Measurements from ENCODE around the gene PRCC.
A peak's percentile ranks its signal among the peaks of the same experiment; 100 is the strongest.
"Not testable (repeated sequence)": the region's sequence is repeated elsewhere in the genome, so short reads cannot be mapped to it uniquely, and the experiment has no call there.

PRCC gene

DNA sequence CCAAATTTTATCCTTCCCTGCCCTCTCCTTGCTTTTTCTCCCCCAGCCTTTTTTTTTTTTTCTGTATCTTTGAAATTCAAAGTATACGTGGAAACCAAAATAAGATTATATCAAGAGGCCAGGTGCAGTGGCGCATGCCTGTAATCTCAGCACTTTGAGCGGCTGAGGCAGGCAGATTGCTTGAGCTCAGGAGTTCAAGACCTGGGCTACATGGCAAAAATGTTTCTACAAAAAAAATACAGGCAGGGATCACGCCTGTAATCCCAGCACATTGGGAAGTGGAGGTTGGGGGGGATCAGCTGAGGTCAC is 6.6 kb upstream of the PRCC start:
- DNase-seq (ENCODE audit: low read depth, low spot score), result no peak

DNA sequence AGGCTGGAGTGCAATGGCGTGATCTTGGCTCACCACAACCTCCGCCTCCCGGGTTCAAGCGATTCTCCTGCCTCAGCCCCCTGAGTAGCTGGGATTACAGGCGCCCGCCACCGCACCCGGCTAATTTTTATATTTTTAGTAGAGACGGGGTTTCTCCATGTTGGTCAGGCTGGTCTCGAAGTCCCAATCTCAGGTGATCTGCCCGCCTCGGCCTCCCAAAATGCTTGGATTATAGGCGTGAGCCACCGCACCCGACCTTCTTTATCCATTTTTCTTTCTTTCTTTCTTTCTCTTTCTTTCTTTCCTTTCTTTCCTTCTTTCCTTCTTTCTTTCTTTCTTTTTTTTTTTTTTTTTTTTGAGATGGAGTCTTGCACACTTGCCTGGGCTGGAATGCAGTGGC is 2.2 kb upstream of the PRCC start:
- not testable (repeated sequence) for DNase-seq (ENCODE audit: low read depth, low spot score)

DNA sequence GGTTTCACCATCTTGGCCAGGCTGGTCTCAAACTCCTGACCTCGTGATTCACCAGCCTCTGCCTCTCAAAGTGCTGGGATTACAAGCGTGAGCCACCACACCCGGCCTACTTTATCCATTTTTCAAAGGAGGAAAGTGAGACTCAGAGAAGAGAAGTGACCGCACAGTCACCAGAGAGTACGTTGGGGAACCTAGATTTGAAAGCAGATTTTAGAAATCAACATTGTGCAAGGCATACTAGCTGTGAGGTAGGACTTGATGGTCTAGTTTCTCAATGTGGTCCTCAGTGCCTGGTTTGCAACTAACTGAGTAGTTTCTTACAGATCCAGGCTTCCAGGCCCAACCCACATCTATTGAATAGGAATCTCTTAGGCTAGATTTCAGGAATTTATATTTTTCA is 1.7 kb upstream of the PRCC start:
- DNase-seq (ENCODE audit: low read depth, low spot score), result no peak

DNA sequence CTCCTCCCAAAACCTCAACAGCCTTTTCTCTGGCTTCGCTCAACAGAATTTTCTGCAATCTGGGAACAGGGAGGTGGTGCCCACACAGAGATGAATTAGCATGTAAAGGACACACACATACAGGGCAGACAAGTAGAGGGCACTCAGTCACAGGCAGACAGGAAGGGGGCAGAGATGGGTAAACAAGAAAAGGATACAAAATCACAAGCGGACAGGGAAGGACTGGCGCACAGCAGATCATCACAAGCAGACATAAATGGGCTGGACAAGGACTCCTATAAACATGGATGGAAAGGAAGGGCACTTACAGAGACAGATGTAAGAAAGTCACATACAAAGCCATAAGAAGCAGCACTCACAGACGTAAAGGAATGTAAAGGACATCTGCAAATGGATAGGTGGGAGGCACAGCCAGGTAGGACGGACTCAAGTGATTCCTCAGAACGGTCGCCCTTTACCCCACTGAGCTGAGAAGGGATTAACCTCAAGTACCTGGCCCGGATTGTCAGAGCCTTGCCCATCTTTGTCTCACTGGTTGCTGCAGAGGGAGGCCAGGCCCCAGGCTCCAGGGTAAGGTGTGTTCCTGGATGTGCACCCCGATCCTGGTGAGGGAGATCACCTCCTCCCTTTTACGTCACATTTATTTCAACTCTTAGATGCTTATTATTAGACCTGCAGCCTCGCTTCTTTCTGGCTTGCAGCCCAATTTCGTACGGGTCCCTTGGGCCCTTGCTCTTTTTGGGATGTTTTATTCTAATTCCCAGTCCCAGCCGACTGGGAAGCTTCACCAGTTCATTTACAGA is 836 bp upstream of the PRCC start:
- no peak for DNase-seq (ENCODE audit: low read depth, low spot score)

DNA sequence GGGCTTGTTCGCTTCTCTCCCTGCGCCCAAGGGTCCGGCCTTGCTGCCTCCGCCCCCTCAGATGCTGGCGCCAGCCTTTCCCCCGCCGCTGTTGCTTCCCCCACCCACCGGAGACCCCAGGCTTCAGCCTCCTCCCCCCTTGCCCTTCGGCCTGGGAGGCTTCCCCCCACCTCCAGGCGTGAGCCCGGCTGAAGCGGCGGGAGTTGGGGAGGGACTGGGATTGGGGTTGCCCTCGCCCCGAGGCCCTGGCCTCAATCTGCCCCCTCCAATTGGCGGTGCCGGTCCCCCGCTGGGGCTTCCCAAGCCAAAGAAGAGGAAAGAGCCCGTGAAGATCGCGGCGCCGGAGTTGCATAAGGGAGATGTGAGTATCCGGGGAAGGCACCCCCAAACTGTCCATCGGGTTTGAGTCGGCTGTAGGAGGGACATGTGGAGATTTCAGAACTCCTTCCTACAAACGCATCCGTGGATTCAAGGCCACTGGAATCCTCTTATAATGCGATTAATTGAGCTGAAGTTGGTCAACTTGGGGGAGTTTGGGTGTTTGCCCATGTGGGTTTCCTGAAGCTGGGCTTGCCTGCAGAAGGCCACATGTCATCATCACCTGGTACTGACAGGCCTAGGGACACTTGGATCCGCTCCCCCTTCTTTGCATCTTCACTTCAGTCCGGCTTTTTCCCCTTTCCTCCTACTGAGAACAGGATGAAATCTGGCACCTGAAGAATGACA is 707 bp downstream of the PRCC start:
- peak; percentile 12 for DNase-seq (ENCODE audit: low read depth, low spot score)

DNA sequence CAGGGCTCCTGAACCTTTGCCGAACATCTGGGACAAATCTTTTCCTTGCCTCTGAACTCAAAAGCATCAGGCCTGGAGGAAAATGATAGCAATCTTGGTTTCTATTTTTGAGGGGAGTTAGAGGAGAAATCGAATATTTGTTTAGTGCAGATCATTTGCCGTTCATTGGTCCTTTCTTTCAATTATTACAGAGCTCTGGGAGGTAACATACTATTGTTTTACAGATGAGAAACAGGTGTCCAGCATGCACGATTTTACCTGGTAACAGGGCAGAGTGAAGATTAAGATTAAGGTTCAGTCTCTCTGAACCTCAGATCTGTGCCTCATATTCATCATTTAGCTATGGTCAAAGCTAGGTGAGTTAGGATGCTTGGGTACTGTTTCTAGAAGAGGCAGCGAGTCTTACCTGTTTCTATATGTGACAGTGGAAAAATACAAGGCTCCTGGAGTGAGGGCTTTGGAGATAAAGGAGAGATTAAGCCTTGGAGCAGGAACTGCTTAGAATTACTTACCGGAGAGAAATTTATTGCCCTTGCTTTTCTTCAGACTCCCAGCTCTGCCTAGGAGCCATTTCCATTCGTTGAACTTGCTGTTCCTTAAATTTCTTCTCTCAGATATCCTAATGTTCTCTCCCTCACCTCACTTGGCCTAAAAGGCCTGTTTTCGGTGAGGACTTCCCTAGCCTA is 1.4 kb downstream of the PRCC start:
- no peak for DNase-seq (ENCODE audit: low read depth, low spot score)

DNA sequence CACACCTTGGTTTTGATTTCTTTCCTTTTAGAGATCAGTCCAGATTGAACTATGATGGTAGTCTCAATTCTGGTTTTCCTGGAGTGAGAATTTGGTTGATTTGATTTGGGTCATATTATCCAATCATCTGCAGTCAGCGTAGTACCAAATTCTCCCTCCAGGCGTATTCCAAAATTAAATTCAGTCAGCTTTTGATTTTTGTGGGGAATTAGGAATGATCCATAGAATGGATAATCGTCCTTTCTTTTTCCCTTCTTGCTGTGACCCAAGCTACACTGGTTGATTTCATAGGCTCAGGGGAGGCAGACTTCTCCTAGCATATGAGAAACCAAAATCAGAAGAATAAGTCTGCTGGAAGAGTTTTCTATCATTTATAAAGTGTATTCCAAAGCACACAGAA is 4.9 kb downstream of the PRCC start:
- no peak for DNase-seq (ENCODE audit: low read depth, low spot score)

DNA sequence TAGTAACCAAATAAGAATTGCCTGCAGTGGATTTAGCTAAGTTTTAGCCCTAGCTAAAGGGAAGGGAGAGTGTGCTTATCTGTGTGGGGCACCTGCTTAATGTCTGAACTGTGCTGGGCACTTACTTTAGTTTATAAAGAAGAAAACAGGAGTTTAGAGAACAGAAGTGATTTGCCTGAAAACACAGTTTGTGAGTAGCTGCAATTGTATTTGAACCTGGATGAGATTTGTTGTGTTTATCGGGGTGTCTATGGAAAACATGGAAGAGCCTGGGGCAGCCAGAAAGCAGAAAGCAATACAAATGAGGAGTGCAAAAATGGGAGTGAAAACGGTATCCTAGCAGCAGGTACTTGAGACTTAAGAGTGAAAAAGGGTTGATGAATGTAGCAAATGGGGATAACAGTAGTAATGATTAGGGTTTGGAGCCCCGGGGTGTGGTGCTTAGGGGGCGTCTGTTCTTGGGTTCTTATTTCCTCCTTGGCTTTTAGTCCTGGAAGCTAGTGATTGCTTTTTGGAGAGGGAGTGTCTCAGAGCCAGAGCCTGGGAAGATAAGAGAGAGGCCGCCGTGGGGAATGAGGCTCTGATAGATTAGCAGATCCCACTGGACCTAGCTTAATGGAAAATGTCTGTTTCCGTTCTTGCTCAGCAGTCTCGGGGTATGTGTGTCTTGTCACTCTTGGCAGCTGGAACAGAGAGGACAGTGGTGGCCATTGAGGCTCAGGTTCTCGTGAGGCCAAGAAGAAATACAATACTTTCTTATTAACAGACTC is 5.6 kb downstream of the PRCC start:
- no peak for DNase-seq (ENCODE audit: low read depth, low spot score)

DNA sequence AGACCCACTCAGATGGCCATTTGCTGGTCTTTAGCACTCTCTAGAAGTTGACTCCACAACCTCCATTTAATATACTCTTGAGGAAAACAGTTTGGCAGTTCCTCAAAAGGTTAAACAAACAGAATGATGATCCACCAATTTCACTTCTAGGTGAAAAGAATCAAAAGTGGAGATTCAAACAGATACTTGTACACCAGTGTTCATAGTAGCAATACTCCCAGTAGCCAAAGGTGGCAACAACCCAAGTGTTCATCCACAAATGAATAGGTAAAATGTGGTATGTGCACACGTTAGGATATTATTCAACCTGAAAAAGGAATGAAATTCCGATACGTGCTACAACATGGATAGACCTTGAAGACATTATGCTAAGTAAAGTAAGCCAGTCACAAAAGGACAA is 6.3 kb downstream of the PRCC start:
- DNase-seq (ENCODE audit: low read depth, low spot score), result no peak

DNA sequence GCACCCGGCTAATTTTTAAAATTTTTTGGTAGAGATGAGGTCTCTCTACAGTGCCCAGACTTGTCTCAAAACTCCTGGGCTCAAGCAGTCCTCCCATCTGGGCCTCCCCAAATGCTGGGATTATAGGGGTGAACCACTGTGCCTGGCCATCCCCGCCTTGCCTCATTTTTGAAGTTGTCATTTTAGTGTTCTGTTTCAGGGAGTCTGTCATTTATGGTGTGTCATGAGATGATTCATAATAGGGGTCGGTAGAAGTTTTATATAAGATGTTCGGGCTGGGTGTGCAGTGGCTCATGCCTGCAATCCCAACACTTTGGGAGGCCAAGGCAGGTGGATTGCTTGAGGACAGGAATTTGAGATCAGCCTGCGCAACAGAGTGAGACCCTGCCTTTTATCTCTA is 8.5 kb downstream of the PRCC start:
- no peak for DNase-seq (ENCODE audit: low read depth, low spot score)

DNA sequence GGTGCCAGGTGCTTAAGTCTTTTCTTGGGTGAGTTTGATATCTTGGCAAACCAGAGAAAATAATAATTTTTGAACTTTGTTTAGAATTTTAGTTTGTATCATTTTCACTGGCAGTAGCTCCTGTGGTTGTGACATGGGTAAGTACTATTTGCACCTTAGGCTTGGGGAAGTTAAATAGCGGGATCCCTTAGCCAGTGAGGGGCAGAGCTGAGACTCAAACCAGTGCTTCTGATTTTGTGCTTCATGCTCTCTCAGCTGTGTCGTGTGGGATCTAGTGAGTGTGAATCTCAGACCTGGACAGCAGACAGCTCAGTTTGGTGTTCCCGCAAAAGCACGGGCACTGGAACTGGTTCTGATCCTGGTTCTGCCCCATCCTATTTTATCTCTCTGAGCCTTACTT is 9.6 kb downstream of the PRCC start:
- DNase-seq (ENCODE audit: low read depth, low spot score), result no peak

DNA sequence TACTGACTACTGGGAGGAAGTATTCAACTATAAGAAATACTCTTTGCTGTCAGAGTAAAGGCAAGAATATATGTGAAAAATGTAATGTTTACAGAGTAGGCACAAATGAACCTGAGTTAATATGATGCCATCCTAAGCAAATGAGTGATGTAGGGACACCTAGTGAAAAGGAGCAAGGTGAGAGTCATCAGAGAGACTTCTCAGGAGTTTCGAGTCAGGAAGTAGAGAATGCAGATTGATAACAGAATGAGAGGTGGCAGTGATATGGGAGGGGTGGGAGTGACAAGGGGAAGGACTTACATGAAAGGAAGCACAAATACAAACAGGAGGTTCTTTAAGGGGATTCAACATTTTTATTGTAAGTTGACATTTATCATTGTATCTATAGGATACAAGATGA is 10.2 kb downstream of the PRCC start:
- DNase-seq (ENCODE audit: low read depth, low spot score), result no peak

DNA sequence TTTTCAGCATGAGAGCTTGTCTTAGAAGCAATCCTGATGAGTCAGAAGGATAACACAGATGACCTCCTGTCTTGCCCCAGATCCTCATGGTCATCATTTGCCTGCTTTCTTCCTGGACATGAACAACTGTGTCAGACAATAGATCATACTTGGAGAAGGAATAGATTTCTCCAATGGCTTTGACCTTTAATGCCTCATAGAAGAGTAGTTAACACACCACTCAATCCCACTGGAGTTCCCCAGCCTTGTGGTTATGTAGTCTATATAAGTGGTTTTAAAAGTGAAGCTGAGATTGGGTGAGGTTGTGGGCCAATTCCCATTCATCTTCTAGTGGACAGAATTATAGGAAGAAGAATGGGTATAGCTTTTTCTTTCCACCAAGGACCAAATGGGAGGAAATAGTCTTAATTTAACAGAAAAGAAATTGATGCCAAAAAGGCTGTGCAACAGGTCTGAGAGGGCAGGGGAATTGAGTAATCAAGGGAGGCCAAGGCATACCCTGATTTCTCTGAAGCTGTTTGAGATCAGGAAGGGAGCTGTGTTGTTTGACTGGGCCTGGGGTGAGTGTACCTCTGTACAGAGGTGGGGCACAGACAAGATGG is 14.4 kb downstream of the PRCC start:
- DNase-seq (ENCODE audit: low read depth, low spot score), result no peak

DNA sequence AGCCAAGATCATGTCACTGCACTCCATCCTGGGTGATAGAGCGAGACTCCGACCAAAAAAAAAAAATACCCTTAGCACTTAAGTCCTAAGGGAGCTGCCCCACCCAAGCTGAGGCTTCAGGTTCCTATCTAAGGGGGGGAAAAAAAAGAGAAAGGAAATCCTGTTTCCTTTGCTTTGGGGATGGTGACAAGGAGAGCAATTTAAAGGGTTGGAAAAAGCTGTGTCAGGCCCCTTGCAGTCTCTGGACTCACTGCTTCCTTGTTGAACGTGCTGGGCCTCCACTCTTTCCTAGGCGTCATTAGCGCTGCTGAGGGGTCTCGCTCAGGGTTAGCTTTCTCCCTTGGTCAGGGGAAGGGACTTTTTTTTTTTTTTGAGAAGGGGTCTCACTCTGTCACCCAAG is 18.1 kb downstream of the PRCC start:
- DNase-seq (ENCODE audit: low read depth, low spot score), result no peak

DNA sequence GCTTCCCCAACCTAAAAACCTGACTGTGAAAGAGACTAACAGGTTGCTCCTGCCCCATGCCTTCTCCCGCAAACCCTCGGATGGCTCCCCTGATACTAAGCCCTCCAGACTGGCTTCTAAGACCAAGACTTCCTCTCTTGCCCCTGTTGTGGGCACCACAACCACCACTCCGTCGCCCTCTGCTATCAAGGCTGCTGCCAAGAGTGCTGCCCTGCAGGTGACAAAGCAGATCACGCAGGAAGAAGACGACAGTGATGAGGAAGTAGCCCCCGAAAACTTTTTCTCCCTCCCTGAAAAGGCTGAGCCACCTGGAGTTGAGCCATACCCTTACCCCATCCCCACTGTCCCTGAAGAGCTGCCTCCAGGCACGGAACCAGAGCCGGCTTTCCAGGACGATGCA is 19.3 kb downstream of the PRCC start:
- DNase-seq (ENCODE audit: low read depth, low spot score), result no peak

DNA sequence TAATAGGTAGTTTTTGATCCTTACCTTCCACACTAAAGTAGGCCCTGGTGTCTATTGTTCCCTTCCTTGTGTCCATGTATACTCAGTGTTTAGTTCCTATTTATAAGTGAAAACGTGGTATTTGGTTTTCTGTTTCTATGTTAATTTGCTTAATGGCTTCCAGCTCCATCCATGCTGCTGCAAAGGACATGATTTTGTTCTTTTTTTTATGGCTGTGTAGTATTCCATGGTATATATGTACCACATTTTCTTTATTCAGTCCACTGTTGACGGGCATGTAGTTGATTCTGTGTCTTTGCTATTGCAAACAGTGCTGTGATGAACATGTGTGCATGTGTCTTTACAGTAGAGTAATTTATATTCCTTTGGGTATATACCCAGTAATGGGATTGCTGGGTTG is 20.8 kb downstream of the PRCC start:
- no peak for DNase-seq (ENCODE audit: low read depth, low spot score)

DNA sequence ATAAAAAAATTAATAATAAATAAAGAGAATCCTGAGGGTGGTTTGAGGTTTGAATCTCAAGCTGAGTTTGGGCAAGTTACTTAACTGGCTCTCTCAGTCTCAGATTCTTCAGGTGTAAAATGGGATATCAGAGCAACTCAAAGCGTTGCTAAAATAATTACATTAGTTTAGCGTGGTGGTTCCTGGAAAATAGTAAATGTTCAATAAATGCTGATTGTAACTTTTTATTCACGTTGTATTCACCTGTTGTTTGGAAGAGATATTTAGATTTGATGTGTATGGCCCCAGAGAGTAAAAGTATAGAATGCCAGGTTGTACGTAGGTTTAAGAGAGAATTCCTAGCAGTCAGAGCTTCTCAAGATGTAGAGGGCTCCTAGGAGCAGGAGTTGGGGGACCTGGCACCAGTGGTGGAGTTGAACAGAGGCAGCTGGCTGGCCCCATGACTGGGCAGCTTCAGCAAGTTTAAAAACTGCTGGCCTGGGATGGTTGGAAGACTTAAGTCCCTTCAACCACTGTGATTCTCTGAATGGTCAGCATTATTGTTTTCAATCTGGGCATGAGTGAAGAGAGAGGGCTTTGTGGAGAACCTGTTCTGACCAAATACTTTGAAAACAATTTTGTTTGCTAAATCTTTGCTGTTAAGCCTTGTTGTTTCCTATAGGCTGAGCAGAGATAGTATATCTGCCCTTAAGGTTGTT is 22.4 kb downstream of the PRCC start:
- DNase-seq (ENCODE audit: low read depth, low spot score), result no peak

DNA sequence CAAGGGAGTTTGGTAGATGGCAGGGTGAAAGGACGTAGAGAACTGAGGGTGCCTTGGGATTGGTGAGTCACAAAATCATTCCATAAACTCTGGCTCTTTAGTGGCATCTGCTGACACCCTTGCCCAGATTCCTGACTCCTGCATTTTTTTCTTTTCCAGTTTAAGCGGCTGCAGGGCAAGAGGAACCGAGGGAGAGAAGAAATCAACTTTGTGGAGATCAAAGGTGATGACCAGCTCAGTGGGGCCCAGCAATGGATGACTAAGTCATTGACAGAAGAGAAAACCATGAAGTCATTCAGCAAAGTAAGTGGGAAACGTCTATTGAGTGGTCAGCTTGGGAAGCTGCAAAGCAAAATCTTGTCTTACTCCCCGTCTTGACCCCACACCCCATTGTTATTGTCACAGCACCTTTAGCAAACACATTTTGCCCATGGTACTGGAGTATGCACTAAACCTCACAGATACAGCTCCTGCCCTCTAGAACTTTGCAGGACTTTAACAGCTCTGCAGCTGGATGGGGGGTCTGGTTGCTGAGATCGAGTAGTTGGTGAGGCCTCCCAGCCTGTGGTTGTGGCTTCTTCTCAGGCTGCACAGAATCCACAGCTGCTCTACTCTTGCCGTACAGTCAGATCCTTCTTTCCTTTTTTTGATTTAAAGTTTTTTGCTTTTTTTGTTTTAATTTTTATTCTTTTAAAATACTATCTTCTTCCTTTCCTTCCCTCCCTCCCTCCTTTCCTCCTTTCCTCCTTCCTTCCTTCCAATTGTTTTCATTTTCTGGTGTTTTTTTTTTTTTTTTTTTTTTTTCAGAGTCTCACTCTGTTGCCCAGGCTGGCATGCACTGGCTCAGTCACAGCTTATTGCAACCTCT is 27.4 kb downstream of the PRCC start:
- DNase-seq (ENCODE audit: low read depth, low spot score), result no peak

DNA sequence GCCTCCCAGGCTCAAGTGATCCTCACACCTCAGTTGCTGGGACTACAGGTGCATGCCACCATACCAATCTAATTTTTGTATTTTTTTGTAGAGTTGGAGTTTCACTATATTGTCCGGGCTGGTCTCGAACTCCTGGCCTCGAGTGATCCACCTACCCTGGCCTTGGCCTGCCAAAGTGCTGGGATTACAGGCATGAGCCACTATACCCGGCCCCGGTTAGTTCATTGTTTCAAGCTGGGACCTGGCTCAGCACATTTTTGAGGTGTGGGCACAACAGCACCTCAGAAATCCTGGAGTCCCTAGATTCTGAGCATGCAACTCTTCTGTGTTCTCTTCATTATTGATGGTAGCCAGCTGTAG is 28.0 kb downstream of the PRCC start:
- no peak for DNase-seq (ENCODE audit: low read depth, low spot score)

DNA sequence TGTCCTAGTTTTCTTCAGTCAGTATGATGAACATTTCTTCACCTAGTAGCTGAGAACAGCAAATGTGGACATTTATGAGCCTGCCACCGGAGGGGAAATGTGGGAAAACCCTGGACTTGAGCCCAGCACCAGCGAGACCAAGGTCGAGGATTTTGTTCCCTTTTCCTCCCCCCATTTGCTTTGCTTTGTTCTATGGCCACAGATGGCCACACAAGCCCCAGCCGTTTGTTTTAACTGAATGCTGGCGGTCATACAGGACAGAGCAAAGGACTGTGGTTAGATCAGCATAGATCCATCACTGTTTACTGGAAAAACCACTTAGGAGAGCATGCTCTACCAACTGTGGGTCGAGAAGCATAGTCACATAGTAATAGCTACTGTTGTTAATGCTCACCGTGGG is 28.5 kb downstream of the PRCC start:
- DNase-seq (ENCODE audit: low read depth, low spot score), result no peak
